GM12891 (cell line): ENCODE data around the gene PLA1A.

Experiments
- POLR2A ChIP-seq: IDR thresholded peaks from 2 replicates; pipeline ENCODE4 v1.6.1; 2011; ENCODE audit warnings: low read depth, low read length, control low read depth
- POLR2AphosphoS5 ChIP-seq: IDR thresholded peaks from 2 replicates; pipeline ENCODE4 v1.6.1; 2011; ENCODE audit warnings: low read depth, low read length, control low read depth
- POU2F2 ChIP-seq: IDR thresholded peaks from 2 replicates; pipeline ENCODE4 v1.6.1; 2011; ENCODE audit warnings: low read depth, mild to moderate bottlenecking, control low read depth, low read length, moderate library complexity
- SPI1 ChIP-seq: IDR thresholded peaks from 2 replicates; pipeline ENCODE4 v1.6.1; 2011; ENCODE audit warnings: low read depth, low read length, control low read depth
- TAF1 ChIP-seq: IDR thresholded peaks from 2 replicates; pipeline ENCODE4 v1.6.1; 2011; ENCODE audit warnings: low read depth, low read length, control low read depth

GRCh38 chr3:119652306-119653033 is 54.8 kb downstream of the PLA1A start:
- no peak for TF ChIP-seq TAF1
- no peak for TF ChIP-seq POLR2A
- TF ChIP-seq POU2F2, result no peak
- no peak for TF ChIP-seq SPI1
- no peak for TF ChIP-seq POLR2AphosphoS5
